T-helper 1 cell (primary cell): ENCODE results near the gene BCKDK.
"Not testable (repeated sequence)": the region's sequence is repeated elsewhere in the genome, so short reads cannot be mapped to it uniquely, and the experiment has no call there.

Experiments used
- DNase-seq, 5 donors: peaks; one replicate each; pipeline ENCODE4 v3.0.0-alpha.2; 2012 to 2020

Gene BCKDK

DNA sequence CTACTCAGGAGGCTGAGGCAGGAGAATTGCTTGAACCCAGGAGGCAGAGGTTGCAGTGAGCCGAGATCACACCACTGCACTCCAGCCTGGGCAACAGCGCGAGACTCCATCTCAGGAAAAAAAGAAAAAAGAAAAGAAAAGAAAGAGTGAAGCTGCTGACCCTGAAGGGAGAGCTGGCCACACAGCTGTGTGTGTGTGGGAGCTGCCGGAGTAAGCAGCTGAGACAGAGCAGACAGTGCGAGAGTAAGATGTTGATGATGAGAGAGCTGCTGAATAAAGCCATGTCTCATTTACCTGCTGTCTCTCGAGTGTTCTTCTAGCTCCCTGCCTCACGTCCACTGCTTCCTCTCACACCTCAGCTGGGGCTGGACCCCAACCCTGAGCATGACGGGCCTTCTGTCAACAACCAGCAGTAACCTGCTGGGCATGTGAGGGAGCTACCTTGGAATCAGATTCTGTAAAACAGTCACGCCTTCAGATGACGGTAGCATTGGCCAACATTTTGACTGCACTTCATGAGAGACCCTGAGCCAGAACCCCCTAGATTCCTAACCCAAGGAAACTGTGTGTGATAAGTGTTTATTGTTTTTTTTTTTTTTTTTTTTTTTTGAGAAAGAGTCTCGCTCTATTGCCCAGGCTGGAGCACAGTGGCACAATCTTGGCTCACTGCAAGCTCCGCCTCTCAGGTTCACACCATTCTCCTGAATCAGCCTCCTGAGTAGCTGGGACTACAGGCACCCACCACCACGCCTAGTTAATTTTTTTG lies 7.1 kb upstream of the BCKDK start:
- not testable (repeated sequence) for DNase-seq

DNA sequence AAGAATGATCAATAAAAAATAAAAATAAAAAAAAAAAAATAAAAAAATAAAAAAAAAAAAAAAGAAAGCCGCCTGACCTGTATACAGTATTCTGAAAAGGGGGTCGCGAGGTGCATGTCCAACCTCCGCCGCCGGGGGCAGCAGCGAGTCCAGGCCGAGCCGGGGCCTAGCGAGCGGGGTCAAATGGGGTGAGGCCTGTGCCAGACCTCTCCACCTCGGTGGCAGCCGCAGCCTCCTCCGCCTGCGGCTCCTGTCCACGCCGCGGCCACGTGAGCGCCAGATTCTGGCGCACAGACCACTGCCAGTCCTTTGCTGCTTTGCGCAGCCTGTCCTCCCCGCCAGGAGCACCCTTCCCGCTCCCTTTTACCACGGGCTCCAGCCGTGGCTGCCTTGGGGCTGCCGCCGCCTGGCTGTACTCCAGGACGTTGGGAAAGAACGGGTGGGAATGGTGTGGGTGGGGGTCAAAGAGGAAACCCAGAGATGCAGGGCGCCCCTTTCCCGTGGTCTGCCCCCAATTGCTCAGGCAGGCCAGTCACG lies 2.4 kb upstream of the BCKDK start:
- DNase-seq, result peak; percentile 46 to 78 (median 63)

DNA sequence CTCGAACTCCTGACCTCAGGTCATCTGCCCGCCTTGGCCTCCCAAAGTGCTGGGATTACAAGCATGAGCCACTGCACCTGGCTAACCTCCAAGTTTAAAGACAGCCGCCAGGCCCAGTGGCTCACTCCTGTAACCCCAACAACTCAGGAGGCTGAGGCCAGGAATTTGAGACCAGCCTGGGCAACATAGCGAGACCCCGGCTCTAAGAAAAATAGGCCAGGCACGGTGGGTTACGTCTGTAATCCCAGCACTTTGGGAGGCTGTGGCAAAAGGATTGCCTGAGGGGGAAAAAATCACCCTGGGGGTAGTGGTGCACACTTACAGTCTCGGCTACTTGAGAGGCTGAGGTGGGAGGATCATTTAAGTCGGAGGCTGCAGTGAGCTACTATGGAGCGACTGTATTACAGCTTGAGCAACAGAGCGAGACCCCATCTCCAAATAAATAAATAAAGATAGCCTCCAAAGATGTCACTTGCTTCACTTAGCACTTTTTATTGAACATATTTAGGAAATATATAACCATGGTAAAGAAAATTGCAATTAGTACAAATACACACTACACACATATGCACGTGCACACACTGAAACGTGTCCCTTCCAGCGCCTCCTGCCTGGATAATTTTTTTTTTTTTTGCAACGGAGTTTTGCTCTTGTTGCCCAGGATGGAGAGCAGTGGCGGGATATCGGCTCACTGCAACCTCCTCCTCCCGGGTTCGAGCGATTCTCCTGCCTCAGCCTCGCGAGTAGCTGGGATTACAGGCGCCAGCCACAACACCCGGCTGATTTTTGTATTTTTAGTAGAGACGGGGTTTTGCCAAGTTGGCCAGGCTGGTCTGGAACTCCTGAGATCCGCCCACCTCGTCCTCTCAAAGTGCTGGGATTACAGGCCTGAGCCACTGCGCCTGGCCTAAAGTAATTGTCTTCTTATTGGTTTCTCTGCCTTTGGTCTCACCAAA lies 1.4 kb upstream of the BCKDK start:
- DNase-seq, result no peak

DNA sequence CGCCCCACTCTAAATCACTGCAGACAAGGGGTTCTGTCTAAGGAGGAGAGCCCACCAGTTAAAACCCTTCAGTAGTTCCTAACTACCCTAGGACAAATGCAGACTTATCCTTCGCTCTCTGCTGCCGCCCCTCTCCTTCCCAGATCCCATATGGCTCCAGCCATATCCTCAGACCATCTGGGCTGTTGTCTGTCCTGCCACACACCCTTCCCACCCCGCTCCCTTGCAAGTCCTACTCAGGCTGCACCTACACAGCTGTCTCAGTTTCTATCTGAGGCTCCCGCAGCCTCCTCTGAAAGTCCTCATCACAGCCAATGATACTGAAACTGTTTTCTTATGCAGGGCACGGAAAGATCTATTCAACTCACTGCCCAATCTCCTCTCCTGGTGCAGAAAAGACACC lies 720 bp upstream of the BCKDK start:
- DNase-seq, result peak in 1 of 5 donors; percentile 43

DNA sequence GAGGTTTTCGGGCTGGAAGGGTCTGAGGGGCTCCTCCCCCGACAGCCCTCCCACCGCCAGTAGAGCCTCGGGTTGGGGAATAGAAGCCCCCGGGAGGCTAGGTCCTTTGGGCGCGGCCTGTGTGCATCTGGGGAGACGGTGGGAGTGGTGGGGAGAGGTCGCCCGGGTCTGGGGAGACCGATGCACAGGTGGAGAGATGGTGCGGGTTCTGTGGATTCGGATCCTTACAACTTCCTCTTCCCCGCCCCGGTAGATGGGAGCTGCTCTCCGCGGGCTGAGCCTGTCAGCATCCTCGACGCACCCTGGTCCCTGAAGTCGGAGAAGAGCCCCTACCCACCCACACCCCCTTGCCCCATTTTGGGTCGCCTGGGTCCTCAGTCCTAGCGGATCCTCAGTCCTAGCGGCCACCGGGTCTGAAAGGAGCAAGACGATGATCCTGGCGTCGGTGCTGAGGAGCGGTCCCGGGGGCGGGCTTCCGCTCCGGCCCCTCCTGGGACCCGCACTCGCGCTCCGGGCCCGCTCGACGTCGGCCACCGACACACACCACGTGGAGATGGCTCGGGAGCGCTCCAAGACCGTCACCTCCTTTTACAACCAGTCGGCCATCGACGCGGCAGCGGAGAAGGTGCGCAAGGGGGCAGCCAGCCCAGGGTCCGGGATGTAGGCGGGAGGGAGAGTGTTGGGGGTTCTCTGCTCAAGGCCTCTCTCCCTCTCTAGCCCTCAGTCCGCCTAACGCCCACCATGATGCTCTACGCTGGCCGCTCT lies 790 bp downstream of the BCKDK start:
- no peak for DNase-seq

DNA sequence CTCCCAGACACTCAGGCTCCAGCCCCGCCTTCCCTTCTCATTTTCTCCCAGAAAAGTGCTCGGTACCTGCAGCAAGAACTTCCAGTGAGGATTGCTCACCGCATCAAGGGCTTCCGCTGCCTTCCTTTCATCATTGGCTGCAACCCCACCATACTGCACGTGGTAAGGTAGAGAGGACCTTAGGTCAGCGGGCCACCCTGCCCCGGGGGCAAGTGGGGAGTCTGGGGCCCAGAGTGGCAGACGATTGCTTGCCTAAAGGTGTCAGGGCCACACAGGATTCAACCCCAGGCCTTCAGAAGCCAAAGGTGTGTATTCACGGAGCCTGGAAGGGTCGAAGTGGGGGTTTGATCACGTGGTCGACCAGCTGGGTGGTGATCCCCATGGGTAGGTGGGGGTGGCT lies 1.4 kb downstream of the BCKDK start:
- DNase-seq, result no peak

DNA sequence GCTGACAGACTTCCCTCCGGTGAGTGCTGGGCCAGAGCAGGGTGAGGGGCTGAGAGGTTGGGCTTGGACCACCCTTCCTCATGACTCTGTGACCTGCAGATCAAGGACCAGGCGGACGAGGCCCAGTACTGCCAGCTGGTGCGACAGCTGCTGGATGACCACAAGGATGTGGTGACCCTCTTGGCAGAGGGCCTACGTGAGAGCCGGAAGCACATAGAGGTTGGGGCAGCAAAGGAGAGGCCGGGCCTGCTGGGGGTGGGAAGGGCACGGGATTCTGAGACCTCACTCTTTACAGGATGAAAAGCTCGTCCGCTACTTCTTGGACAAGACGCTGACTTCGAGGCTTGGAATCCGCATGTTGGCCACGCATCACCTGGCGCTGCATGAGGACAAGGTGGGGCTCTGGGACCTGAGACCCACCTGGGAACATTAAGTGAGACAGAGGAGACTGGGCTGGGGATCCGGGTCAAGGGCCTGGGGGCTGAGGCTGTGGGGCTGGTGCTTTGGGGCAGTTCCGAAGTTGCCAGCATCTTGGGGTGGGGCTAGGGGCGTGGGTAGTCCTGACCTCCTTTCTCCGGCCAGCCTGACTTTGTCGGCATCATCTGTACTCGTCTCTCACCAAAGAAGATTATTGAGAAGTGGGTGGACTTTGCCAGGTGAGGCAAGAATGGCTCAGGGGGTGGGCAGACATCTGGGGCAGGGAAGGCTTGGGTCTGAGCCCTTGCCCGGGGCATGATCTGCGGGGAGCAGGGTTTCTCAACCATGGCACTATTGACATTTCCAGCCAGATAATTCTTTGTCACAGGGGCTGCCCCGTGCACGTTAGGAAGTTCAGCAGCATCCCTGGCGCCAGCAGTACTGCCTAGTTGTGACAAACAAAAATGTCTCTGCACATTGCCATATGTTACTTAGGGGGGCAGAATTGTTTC lies 2.2 kb downstream of the BCKDK start:
- DNase-seq, result no peak

DNA sequence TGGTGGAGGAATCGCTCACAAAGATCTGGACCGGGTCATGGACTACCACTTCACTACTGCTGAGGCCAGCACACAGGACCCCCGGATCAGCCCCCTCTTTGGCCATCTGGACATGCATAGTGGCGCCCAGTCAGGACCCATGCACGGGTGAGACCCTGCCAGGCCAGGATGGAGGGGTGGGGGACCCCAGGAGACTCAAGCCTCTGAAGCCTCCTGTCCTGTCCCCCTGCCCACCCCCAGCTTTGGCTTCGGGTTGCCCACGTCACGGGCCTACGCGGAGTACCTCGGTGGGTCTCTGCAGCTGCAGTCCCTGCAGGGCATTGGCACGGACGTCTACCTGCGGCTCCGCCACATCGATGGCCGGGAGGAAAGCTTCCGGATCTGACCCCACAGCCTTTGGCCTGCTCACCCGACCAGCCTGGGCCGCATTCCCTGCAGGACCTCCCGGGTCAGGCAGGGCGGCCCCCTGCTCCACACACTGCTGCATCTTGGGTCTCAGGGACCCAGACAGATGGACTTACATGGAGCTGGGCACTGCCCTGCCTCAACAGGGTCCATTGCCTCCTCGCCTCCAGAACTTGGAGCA lies 3.8 kb downstream of the BCKDK start:
- no peak for DNase-seq

DNA sequence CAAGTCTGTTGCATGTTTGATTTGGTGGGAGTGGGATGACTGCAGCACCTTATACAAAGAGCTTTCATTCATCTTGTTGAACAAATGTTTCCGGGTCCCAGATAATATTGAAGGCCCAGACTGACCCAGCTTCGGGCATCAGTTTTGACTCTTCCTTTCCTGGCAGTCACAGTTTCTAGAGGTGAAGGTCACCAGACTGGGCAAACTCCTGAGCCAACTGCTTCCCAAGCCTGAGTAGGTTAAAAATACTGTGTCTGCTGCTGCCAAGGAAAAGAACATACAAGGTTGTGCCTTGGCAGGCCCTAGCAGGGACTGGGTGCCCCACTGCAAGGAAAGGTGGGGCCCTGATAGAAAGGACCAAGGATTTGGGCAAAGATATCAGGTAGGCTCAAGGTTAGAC lies 4.5 kb downstream of the BCKDK start:
- no peak for DNase-seq

DNA sequence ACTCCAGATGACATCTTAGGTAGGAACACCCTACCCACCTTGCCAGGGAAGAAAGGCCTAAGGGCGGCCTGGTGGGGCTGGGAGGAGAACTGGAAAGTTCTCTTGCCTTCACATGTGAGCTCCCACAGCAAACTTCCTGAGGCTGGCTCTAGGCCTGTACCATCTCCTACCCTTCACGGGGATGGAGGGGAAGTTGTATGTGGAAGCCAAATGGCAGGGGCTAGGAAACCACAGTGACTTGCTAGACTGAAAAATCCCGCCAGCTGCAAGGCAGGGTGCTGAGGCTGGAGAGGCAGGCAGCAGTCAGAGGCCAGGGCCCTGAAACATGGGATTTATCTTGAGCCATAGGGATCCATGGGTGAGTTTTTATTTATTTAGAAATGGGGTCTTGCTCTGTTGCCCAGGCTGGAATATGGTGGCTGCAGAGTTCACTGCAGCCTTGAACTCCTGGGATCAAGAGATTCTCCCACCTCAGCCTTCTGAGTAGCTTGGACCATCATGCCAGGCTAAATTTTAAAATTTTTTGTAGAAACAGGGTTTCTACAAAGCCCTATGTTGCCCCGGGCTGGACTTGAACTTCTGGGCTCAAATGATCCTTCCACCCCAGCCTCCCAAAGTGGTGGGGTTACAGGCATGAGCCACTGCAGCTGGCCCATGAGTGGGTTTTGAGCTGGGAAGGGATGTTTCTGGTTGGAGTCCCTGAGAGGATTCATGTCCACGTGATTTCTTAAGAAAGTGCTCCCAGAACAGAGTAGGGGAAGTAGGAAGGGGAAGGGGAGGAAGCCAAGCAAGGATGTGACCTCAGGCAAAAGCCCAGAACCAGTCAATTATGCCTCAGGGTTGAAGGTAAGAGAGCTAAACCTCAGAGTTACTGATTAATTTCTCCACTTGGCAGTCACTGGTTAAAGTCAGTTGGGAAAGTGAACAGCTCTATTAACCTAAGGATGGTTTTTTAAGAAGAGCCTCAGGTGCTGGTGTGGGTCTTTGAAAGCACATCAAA lies 5.2 kb downstream of the BCKDK start:
- DNase-seq, result no peak

DNA sequence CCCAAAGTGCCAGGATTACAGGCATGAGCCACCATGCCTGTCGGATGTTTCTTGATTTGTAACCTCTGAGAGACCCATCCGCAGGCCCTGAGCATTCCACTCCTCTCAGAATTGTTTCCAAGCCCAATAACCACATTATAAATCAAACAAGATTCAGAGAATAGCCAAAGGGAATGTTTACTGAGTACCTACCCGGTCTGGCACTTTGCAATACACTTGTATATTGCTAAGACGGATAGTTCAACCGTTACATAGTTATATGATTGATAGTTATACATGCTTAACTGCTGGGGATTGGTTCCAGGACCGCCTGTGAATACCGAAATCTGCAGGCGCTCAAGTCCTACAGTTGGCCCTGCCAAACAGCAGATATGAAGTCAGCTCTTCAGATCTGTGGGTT lies 6.3 kb downstream of the BCKDK start:
- DNase-seq, result no peak

DNA sequence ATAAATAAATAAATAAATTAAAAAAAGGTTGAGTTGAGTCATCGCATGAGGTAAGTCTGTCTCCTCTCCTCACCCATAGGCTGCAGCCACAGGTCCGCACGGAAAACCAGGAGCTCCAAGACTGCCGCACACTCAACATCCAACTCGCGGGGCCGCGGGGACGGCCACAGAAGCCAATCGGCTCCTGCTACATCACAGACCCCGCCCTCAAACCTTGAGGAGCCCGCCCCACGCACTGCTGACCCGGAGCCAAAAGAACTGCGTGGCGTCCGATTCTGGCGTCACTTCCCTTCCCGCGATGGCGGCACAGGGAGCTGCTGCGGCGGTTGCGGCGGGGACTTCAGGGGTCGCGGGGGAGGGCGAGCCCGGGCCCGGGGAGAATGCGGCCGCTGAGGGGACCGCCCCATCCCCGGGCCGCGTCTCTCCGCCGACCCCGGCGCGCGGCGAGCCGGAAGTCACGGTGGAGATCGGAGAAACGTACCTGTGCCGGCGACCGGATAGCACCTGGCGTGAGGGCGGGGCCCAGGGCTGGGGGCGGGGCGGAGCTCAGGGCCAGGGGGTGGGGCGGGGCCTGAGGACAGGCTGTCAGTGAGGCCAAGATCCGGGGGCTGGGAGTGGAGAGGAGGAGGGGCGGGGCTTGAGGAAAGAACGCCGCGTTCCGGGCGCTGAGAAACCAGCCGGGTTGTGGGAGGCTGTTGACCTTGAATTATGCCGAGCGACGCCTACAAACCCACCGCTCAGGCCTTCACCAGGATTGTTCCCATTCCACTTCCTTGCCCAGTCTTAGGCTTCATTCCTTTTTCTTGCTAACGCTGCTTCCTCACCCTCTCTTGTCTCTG lies 9.4 kb downstream of the BCKDK start, which contains the start of gene KAT8:
KAT8 (plus strand) TSS at position 281 of the 839 bp plus-strand sequence; CDS start at position 299, 18 bp downstream.
- DNase-seq, result peak; percentile 94 to 98 (median 97)

DNA sequence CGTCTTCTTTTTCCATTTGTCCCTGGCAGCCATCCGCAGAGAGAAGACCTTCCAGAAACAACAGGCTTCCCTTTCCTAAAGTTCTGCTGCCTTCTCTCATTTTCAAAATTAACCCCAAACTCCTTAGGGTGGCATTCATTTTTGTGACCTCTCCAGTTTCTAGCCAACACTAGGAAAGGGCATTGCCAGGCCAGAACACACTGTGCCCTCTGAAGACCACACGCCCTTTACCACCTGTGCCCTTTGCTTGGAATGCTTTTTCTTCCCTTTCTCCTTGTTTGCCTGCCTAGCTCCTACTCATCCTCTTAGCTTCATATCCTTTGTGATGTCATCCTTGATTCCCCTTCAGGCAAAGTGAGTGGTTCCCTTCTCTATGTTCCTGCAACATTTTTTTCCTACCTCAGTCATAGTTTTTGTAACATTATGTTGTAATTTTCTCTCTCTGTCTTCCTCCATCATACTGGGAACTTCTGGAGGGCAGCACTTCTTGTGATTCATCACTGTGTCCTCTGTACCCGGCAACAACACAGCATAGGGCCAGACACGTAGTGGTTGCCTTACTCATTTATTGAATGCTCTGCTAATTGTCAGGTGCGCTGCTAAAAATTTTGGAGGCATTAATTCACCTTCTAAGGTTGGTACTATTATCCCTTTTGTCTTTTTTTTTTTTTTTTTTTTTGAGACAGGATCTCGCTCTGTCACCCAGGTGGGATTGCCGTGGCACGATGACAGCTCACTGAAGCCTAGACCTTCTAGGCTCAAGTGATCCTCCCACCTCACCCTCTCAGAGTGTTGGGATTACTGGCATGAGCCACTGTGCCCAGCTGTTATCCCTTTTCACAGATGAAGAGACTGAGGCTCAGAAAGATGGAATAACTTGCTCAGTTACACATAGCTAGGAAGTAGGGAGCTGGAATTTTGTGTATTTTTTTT lies 10.3 kb downstream of the BCKDK start:
- no peak for DNase-seq

DNA sequence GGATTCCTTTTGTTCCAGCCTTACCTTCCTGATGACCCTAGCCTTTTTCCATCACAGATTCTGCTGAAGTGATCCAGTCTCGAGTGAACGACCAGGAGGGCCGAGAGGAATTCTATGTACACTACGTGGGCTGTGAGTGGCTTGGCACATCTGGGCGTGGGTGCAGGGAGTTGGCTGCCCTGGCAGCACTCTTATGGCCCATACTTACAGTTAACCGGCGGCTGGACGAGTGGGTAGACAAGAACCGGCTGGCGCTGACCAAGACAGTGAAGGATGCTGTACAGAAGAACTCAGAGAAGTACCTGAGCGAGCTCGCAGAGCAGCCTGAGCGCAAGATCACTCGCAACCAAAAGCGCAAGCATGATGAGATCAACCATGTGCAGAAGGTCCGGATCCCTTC lies 11.9 kb downstream of the BCKDK start:
- DNase-seq, result no peak

DNA sequence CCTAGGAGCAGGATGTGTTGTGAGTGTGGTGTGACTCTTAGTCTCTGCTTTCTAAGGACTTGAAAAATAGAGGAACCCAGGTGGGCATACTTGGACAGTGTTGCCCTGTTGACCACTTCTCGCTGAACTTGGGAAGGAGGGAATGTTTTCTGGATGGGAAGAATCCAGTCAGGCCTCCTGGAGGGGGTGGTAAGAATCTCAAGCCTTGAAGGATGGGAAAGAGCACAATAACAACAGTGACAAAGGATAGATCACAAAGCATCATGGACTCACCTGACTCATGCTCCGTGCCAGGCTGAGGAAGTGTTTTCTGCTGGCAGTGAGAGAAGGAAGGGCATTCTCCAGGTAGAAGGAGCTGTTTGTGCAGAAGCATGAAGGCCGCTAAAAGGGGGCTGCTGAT lies 17.7 kb downstream of the BCKDK start:
- no peak for DNase-seq

DNA sequence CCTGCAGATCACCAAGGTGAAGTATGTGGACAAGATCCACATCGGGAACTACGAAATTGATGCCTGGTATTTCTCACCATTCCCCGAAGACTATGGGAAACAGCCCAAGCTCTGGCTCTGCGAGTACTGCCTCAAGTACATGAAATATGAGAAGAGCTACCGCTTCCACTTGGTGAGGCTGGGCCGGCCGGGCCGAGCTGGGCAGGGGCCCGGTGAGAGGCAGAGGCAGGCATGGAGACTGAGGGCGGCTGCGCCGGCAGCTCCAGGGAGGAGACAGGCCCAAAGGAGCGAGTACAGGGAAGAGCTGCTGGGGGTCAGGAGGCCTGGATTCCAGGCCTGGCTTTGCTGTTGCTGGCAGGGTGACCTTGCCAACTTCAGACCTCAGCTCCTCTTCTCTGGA lies 19.0 kb downstream of the BCKDK start:
- DNase-seq, result no peak

DNA sequence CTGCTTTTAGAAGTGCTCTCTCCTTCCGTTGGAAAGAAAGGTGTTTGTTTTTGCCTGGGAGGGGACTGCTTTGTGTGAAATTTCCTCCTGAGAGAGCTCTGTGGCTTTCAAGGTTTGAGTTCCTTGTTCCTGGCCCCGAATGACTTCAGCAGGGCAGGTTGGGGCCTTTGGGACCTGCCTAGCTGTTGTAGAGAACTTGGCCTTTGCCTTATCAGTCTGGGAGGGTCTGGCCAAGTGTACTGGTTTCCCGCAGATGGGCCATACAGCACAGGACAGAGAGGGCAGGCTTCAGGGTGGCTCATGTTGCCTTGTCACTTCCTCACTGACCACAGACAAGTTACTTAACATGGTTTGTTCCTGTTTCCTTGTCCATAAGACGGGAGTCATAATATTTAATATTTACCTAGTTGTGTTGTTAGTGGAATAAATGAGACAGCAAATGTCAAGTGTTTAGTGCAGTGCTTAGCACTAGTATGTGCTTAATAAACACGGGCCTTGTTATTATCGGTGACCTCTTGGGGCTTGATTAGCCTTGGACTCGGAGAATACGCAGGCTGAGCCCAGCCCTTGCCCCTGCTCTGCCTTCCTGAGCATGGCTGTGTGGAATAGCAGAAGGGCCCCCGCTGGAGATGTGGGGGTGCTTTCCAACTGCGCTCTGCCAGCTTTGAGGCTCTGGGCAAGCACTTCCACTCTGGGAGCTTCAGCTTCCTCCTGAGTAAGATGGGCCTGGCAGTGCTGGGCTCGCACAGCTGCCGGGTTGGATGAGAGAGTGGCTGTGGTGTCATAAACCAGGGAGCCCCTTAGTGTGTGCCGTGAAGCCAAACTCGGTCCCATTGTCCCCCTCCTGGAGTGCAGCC lies 20.8 kb downstream of the BCKDK start:
- no peak for DNase-seq
